ENCODE results near the gene CXCL13. TPM values are rescaled to one million over a fixed set of nuclear protein-coding genes. Genes with fewer than 3 reads are reported as not detected.

Gene CXCL13
- polyA plus RNA-seq, 3 donors: not detected

DNA sequence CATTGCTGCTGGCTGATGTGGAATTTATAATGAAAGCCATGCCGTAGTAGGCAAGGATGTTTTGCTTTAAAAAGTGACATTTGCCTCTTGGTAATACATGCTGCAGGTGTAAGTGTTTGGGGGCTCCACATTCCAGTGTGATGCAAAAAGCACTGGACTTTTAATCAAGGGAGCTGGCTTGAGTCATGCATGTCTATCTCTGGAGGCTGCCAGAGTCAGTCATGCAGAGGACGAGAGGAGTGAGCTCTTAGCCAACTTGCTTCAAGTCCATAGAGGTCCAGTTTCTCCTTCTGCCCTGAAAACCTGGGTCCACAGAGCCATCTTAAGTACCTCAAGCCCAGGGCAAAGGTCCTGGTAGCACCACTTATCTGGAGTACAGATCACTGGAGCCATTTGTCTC, 11.6 kb upstream of the CXCL13 start:
- WGBS (ENCODE audit: insufficient coverage): 100% methylated on average over 2 of the region's 2 CpGs
- no peaks in the 10 kb centered on the region for H3K79me2 ChIP-seq (ENCODE audit: insufficient read depth, low read length)
- H4K20me1 ChIP-seq (ENCODE audit: insufficient read depth, low read length): no peaks in the 10 kb centered on the region
- peaks cover 0 to 2% (median 0%) of the 10 kb centered on the region in 3 donors for H3K27me3 Mint-ChIP-seq (ENCODE audit: low read depth in 3 of 3)
- no peaks in the 10 kb centered on the region for H3K9me3 ChIP-seq (replicated peaks in 1 of 2; ENCODE audit: control insufficient read depth in 1 of 2, insufficient read depth in 1 of 2, low read length in 2 of 2)
- H3K9me3 Mint-ChIP-seq: peaks cover 0 to 2% (median 0%) of the 10 kb centered on the region in 7 donors
- no peaks in the 10 kb centered on the region for H3K4me1 ChIP-seq (ENCODE audit: control insufficient read depth in 1 of 2, insufficient read depth in 2 of 2, low read length in 2 of 2)
- TF ChIP-seq, protein P1, sequence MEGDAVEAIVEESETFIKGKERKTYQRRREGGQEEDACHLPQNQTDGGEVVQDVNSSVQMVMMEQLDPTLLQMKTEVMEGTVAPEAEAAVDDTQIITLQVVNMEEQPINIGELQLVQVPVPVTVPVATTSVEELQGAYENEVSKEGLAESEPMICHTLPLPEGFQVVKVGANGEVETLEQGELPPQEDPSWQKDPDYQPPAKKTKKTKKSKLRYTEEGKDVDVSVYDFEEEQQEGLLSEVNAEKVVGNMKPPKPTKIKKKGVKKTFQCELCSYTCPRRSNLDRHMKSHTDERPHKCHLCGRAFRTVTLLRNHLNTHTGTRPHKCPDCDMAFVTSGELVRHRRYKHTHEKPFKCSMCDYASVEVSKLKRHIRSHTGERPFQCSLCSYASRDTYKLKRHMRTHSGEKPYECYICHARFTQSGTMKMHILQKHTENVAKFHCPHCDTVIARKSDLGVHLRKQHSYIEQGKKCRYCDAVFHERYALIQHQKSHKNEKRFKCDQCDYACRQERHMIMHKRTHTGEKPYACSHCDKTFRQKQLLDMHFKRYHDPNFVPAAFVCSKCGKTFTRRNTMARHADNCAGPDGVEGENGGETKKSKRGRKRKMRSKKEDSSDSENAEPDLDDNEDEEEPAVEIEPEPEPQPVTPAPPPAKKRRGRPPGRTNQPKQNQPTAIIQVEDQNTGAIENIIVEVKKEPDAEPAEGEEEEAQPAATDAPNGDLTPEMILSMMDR (IDR thresholded peaks at IDR 0.05): no peak
- no peak overlapping the region for H3K27ac Mint-ChIP-seq
- intact Hi-C loops (cut with micrococcal nuclease): no loop called here
- no peak overlapping the region for H3K4me2 ChIP-seq (replicated peaks; ENCODE audit: extremely low read depth, low read length, poor library complexity, severe bottlenecking)
- H3K27ac ChIP-seq (ENCODE audit: low read depth in 1 of 2, low read length in 2 of 2): no peak overlapping the region
- H3K36me3 ChIP-seq (replicated peaks in 1 of 2; ENCODE audit: control insufficient read depth in 1 of 2, insufficient read depth in 2 of 2, low read length in 2 of 2): no peaks in the 10 kb centered on the region
- no peak overlapping the region for H3K9ac ChIP-seq (ENCODE audit: insufficient read depth, low read length, poor library complexity, severe bottlenecking)
- H3K4me3 Mint-ChIP-seq: no peak overlapping the region
- H3K4me1 Mint-ChIP-seq: peaks cover 8% of the 10 kb centered on the region
- no peak overlapping the region for H3K4me3 ChIP-seq (replicated peaks in 1 of 3; ENCODE audit: low read depth in 2 of 3, low read length in 3 of 3)
- H3K27me3 ChIP-seq (ENCODE audit: control insufficient read depth in 2 of 2, insufficient read depth in 2 of 2, low read length in 2 of 2): no peaks in the 10 kb centered on the region
- DNase-seq: no peak
- H2AFZ ChIP-seq (ENCODE audit: insufficient read depth, low read depth, low read length, poor library complexity, severe bottlenecking): no peak overlapping the region
- no peaks in the 10 kb centered on the region for H3K36me3 Mint-ChIP-seq

DNA sequence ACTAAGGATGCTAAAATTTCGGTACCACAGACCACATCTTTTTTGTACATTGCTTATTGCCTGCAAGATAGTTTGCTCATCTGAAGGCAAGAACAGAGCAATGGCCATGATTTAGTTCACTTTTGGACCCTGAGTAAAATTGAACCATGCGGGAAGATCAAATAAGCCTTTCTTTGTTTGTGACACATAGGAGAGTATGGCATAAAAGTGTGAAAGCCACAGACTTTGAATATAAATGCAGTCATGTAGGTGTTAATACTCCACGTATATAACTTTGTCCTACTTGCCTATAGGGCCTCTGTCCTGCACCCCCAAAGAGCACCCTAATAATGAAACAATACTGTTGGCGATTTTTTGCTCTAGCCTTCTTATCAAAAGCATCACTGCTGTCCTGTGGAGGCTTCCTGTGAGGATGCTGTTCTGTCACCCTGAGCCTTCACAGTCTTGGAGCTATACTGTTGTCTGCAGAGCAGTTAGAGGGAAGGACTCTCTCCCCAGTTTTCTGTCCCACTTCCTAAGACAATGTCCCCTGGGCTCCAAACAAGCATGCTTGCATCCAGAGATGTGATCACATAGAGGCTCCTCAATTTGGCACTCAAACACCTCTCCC, 10.2 kb upstream of the CXCL13 start:
- H4K20me1 ChIP-seq (ENCODE audit: insufficient read depth, low read length): no peaks in the 10 kb centered on the region
- H3K9me3 ChIP-seq (replicated peaks in 1 of 2; ENCODE audit: control insufficient read depth in 1 of 2, insufficient read depth in 1 of 2, low read length in 2 of 2): no peaks in the 10 kb centered on the region
- H3K4me1 ChIP-seq (ENCODE audit: control insufficient read depth in 1 of 2, insufficient read depth in 2 of 2, low read length in 2 of 2): no peaks in the 10 kb centered on the region
- no peak overlapping the region for H3K27ac ChIP-seq (ENCODE audit: low read depth in 1 of 2, low read length in 2 of 2)
- no peaks in the 10 kb centered on the region for H3K36me3 ChIP-seq (replicated peaks in 1 of 2; ENCODE audit: control insufficient read depth in 1 of 2, insufficient read depth in 2 of 2, low read length in 2 of 2)
- no peak overlapping the region for H2AFZ ChIP-seq (ENCODE audit: insufficient read depth, low read depth, low read length, poor library complexity, severe bottlenecking)
- peaks cover 0 to 2% (median 0%) of the 10 kb centered on the region in 7 donors for H3K9me3 Mint-ChIP-seq
- no peak overlapping the region for H3K9ac ChIP-seq (ENCODE audit: insufficient read depth, low read length, poor library complexity, severe bottlenecking)
- intact Hi-C loops (cut with micrococcal nuclease): no loop called here
- peaks cover 0 to 2% (median 0%) of the 10 kb centered on the region in 3 donors for H3K27me3 Mint-ChIP-seq (ENCODE audit: low read depth in 3 of 3)
- TF ChIP-seq, protein P1 (IDR thresholded peaks at IDR 0.05): no peak
- 93% methylated on average over 3 of the region's 4 CpGs for WGBS (ENCODE audit: insufficient coverage)
- no peak overlapping the region for H3K4me3 ChIP-seq (replicated peaks in 1 of 3; ENCODE audit: low read depth in 2 of 3, low read length in 3 of 3)
- H3K27me3 ChIP-seq (ENCODE audit: control insufficient read depth in 2 of 2, insufficient read depth in 2 of 2, low read length in 2 of 2): no peaks in the 10 kb centered on the region
- no peak overlapping the region for H3K4me2 ChIP-seq (replicated peaks; ENCODE audit: extremely low read depth, low read length, poor library complexity, severe bottlenecking)
- no peak for DNase-seq
- no peak overlapping the region for H3K4me3 Mint-ChIP-seq
- H3K36me3 Mint-ChIP-seq: no peaks in the 10 kb centered on the region
- H3K79me2 ChIP-seq (ENCODE audit: insufficient read depth, low read length): no peaks in the 10 kb centered on the region
- H3K4me1 Mint-ChIP-seq: peaks cover 7% of the 10 kb centered on the region
- no peak overlapping the region for H3K27ac Mint-ChIP-seq

Data from CD14-positive monocyte (primary cell).